Dedifferentiated amniotic fluid mesenchymal stem cell (primary cell): ENCODE measurements around the gene NREP.
"Not testable (repeated sequence)": the region's sequence is repeated elsewhere in the genome, so short reads cannot be mapped to it uniquely, and the experiment has no call there.

Source experiments
- DNase-seq: peaks from one replicate; pipeline ENCODE4 v3.0.0-alpha.2; 2016; ENCODE audit errors: extremely low spot score

NREP gene

DNA sequence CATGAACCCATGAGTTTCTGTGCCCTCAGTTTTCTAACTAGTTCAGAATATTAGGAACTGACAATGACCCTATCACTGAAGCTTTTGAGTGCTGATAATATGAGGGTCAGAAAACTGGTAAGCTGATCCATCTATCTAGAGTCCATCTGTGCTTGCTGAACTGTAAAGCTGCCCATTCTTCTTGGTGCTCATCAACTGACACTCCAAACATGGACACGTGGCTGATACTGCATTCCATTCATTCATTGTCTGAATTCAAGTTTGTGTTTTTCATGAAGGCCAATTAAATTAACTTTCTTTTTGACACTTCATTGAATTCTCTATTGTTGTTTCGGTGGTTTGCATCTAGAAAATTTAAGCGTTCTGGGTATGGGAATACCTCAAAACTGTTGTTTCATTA is 17.6 kb downstream of the NREP start:
- DNase-seq, result no peak

DNA sequence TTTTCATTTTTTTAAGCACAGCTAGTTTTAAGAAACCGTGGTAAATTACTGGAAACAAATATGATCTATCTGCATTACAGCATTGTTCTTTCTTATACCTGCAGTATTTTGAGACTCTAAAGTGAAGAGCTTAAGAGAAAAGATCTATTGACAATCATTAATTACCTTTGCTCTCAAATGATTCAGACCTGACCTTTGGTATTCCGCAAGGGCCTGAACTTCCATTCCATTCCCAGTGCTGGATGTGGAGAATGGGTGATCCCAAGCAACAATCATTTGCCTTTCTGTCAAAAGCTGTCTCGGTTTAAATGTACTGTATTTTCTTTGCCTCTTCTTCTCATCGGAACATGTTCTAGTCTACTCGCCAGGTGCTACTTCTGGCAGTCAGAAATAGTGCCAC is 18.9 kb downstream of the NREP start:
- no peak for DNase-seq

DNA sequence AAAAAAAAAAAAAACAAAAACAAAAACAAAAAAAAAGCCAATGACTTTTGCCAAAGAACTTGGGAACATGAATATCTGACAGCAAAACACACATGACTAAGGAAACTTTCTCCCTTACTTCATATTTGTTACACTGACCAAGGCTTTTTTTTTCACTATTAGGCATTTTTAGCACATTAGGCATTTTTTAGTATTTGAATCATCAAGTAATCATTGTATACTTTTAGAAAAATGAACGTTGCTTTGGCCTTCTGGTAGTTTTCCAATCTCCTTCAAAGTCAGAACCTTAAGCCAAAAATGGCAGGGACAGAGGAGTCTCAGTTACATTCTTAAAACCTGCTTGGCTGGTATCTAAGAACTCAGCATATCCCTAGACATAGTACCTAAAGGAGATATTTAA is 19.3 kb downstream of the NREP start:
- DNase-seq, result peak; percentile 70

DNA sequence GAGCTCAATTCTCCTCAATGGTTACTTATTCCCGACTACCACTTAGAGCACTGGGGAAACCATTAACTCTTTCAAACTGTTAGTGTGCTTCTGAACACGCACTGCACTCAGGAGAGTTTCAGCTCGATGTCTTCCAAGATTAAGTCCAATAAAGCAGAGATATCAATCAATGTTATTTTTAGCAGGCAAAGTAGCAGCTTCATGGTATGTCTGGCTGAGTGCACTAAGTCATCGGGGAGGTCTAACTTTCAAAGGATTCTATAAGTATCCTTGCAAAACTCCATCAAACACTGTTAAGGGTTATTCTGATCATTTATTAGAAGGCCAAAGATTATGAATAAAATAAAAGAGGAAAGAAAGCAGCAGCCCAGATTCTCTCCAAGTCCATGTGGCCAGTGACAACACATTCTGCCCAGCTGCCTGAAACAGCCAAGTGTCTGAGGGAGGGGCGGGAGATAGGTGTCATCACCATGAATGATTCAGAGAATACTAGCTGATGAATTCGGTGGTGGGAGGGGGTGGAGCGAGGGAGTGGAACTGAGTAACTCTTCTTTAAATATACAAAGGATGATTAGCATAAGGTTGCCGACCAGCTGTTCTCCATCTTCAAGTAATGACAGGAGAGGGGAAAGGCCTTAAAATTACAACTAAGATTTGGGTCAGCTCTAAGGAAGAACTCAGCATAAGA is 21.3 kb downstream of the NREP start:
- peak; percentile 91 for DNase-seq

DNA sequence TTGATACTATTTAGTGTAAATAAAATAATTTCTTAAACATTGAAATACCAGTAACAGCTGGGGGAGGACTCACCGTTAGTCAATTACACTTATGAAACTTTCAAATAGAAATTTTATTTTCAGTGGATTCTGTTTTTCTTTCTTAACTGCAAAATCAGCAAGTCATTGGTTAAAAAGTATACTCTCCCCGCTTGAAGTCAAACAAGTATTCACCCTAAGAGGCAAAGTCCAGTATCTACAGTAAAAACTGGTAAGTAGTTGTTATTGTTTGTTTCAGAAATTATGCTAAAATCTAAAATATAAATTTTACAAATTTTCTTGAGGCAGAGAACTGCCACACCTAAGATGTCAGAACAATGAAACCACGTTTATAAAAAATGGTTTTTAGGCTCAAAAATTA is 22.4 kb downstream of the NREP start:
- DNase-seq, result no peak

DNA sequence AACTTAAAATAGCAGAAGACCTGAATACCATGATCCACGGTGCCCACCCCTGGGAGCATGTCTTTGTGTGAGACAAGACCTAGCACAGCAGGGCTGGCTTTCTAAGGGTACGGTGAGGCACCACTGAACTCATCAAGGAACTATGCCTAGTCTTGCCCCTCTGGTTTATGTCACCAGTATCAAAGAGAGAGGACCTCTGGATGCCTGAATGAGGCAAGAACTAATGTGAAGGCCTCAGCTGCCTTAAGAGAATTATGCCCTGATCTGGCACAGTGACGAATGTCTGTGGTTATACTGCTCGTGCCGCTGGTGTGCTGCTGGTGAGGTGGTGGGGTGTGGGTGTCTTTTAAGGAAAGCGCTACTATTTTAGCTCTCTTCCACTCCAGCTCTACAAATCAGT is 23.0 kb downstream of the NREP start:
- DNase-seq, result peak; percentile 66

DNA sequence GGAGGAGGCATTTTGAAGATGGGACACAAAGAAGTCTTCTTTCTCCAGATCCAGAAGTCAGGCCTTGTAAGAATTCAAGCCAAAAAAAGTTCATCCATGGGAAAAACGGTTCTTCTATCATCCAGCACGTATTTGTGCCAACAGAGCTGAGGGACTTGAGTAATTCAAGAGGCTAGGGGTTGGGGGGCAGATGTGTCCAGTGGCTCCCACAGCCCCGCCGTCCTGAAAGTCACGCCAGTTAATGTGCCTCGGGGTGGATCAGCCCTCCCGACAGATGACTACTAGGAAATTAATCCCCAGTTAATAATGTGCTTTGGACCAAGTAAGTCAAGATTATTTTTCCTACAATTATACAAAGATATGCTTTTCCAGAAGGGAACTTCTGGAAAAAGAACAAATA is 23.4 kb downstream of the NREP start:
- DNase-seq, result no peak

DNA sequence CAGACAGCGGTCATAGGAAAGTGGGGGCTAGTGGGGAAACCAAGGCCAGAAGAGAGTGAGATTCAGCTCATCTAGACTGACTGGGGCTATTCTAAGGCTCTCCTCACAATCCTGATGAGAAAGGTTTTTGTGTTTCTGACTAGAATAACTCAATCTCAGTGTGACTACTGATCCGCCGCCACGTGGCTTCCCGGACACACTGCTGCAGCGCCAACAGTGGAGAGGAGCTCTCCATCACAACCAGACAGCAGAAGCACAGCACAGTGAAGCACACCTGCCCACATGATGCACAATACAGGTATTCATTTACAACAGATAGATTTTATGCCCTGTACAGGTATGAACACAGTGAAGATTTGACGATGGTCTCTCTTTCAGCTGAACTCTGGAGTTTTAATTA is 25.4 kb downstream of the NREP start:
- DNase-seq, result no peak

DNA sequence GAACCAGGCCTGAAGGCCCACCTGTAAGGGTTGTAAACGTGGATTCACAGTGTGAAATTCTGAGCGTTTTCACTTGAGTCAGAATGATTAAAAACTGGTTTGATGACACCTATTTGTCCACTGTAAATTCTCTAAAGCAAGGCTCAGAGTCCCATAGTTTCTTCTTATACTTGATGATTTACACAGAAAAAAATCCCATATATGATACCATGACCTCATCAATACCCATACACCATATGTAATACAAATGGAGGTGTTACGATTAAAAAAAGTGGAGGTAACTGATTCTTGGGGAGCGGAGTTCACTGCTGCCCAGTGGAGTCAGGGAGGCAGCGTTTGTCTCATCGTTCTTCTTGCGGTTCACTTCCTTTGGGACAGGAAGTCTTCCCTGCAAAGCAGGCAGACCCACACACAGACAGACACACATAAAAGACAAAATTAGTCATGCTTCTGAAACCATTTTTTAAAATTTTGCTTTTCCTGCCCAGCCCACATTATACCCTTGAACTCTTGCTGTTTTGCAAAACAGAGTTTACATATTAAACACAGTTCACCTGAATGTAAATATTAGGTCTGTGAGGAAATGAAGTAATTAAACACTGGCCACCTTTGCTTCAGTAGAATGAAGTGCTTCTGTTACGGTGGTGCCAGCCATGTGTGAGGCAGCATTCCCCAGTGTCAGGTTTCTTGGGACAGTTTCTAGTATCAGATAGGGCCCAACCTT is 26.2 kb downstream of the NREP start:
- no peak for DNase-seq

DNA sequence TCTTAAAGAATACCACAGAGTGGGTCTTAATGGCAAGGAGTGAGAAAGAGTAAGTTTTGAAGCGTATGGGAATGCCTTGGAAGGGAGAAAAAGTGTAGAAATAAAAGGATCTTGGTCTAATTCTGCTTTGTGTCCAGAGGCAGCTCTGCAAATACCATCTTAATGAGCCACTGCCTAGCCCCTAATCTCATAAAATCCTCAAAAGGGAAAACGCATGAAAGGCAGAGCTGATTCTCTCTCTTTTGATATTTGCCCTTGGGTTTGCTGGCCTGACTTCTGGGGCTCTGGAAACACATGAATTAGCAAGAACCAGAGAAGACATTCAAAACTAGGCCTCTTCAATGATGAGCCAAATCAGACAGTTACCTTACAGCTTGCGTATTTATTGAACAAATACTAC is 28.1 kb downstream of the NREP start:
- no peak for DNase-seq

DNA sequence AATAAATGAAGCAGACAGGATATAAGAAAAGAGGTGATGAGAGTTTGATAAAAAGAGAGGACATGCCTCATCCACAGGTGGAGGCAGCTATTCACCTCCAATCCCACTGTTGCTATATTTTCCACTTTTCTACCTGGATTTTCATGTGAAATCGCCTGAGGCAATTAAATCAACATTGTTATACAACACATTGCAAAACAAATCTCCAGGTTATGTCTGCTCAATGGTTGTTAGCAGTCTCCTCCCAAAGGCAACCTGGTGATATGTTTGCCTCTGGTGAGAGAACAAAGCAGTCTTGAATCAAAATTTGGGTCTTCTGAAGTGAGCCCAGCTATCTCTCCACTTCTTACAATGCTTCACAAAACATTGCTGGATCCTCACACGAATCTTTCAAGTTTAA is 30.0 kb downstream of the NREP start:
- DNase-seq, result no peak

DNA sequence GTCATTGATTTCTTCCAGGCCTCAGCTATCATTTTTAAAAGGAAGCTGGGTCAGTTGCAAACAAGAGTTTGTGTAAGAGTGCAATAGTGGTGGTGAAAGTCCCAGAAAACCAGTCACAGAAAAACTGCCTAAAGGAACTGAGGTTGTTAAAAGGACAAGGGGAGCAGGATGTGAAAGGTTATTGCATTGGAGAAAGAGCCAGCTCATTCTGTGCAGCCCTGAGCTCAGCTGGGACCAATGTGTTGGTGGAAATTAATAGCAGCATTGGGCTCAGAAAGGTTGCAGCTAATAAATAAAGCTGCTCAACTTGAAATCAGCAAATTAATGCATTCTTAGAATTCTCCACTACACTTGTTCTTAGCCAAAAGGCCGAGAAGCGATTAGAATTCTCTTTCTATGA is 34.9 kb downstream of the NREP start:
- no peak for DNase-seq

DNA sequence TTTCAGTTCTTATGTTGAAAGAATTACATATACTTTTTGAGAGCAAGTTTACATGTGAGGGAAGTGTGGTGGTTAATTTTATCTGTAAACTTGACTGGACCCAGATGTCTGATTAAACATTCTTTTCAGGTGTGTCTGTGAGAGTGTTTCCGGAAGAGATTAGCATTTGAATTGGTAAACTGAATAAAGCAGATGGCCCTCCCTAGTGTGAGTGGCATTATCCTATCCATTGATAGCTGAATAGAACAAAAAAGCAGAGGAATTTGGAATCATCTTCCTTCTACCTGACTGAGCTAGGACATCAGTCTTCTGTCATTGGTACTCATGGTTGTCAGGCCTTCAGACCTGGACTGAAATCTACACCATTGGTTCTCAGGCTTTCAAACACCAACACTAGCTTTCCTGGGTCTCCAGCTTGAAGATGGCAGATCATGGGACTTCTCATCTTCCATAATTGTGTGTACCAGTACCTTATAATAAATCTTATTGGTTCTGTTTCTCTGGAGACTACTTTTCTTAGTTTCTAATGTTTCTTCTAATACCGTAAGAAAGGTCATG is 36.6 kb downstream of the NREP start:
- DNase-seq, result no peak

DNA sequence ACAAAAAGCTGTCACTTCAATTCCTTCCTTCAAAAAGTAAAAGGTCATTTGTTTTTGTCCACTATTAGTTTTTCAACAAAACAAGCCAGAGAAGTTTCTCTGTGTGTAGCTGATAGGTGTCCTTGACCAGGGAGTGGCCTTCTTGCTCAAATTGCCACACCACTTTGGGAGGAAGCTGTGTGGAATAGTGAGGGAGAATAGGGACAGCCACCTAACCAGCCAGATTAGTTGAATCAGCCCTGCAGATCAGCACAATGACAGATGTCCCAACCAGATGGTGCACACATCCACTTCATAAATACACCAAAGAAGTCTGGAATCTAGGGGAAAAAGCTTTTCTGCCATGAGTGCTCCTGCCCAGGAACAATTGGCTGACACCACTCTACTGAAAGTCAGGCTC is 37.2 kb downstream of the NREP start:
- no peak for DNase-seq

DNA sequence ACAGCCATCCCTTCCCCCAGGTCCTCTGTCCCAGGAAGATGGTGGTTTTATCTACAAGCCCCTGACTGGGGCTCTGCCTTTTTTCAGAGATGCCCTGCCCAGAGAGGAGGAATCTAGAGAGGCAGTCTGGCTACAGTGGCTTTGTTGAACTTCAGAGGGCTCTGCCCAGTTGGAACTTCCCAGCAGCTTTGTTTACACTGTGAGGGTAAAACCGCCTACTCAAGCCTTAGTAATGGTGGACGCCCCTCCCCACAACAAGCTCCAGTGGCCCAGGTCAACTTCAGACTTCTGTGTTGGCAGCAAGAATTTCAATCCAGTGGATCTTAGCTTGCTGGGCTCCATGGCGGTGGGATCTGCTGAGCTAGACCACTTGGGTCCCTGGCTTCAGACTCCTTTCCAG is 40.2 kb downstream of the NREP start:
- not testable (repeated sequence) for DNase-seq

DNA sequence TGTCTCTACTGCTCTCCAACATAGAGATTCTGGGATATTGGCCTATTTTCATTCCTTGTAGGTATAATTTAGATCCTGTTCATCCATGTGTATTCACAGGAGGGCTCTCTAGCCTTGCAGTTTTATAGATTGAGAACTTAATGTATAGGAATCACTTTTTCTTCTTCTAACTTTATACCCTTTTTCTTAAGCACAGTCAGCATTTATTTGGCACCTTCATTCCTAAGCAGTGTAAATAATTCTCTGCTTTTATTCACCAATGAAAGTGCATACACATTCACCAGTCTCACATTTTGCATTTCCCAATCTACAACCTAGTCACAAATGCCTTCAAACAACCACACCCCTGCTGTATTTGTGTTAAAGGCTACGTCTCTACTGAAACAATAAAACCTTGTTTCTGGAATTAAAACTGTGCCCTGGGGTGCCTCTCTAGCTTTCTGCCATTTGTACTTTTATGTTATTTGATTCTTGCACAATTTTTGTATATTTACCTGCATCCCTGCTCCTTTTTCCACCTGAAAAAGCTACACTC is 49.3 kb downstream of the NREP start:
- DNase-seq, result no peak

DNA sequence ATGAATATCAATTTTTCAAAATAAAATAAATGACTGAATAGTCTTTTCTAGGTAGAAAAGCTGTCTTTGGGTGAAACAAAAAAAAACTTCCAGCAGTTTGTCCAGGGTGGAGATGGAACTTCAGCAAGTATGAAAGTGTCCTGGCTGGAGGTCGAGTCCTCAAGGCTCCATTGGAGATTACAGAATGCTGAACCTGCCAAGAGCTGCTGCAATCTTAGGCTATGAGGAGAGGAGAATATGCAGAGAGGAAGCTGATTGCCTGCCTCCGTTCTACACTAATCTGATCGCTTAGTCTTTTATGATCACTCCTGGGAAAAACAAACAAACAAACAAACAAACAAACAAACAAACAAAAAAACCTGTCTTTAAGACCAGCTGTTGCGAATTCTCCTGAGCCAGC is 50.6 kb downstream of the NREP start:
- no peak for DNase-seq

DNA sequence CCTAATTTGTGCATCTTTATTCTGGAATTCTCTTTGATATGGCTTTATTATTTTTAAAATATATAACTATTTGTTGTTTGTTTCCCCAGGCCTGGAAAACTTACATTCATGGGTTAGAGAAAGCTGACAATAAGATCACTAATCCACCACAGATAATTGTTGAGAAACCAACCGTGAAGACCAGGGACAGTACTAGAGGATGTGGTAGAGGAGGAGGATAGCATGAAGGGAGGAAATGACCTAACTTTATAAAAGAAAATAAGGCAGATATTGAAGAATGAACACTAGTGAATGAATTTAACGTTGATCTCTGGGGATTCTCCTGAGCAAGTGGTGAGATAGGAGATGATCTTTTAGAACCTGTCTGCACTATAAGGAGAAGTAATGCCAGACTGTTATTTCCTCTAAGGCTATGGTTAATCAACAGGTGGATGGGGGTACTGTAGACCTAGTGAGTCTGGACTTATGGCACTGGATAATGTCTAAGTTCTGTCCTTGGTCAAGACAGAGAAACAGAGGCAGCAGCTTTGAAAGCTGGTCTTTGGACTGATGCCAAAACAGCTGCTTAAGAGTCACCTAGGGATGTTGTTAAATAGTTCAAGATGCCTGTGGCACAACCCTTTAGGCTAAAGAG is 52.4 kb downstream of the NREP start:
- DNase-seq, result no peak

DNA sequence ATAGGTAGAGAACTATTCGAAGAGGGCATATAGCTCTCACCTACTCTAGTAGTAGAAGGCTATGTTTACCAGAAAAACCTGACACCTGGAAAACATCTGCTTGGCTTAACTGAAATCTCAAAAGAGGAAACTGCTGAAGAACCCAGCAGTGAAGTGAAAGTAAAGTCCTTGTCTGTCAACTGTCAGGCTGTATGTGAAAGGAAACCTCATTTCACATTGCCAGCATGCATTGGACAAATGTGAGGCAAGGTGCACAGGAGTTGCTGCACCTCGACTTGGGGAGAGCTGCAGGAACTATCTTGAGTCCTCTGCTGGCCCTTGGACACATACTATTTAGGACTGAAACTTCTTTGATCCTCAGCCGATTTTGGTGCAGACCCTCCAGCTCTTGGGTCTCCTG is 53.3 kb downstream of the NREP start:
- DNase-seq, result no peak

DNA sequence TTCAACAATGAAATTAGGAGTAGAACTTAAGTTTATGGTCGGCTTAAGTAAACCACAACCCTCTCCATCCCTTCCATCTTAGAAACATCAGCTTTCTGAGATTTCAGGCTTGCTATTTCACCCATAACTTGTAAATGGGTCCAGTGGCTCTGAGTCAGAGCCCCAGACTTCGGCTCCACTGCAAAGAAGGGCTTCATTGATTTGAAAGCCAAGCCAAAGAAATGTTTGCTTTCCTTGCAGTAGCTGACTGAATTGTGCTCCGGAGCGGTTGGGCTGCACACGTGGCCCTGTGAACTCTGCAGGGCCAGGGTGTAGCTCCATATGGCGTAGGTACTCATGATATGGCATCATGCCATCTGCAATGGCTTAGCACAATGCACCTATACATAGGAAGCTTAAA is 57.0 kb downstream of the NREP start:
- DNase-seq, result no peak

DNA sequence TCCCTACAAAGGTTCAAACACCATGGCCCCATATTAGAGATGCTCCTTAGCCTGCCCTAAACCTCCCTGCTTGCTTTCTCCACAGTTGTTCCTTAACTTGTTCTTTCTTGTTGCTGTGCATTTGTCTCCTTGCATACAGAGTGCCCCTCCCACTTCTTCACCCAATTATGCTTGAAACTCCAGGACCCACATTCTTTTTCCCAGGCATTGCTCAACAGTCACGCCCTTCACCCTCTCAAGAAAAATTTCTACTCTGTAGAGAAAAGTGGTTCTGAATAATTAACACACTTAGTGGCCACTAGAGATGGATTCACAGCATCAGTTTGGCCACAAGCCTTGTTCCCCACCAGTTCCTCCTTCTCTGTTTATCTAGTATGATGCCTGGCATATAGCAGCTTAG is 57.7 kb downstream of the NREP start:
- DNase-seq, result no peak

DNA sequence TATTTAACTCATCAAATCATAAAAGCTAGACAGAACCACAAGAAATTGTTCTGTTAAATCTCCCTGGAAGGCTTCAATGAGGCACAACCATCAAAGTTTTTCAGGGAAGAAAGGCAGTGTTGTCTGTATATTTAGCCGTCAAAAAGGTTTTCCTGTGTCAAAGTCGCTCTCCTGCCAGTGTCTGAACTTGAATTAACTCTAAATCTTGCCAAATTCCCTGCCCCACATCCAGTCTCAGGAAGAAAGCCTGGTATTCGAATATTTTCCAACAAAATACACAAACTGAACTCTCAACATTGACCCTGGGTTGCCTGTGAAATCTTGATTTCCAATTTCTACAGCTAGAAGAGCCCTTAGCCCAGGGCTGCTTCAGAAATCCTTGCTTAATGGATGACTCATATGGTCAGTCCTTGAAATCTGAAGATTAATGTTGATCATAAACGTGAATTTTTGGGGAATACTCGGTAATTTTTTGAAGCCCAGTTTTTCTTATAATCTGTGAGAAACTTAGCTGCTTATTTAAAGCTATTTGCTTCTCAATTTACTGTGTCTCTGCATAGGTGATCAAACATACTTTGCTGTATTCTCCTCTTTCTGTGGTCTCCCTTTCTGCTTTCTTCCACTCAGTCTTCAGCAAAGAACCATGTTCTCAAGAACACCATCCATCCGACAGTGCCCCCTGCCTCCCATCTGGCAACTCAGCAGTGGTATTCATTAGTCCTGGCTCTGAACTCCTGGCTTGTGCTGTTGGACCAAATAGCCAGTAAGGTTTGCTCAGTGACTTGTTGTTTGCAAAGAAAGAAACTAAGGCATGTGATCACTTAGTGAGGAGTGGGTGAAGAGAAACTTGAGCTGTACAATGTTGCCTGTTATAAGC is 58.9 kb downstream of the NREP start:
- DNase-seq, result no peak
